SK-N-SH treated with all-trans-retinoic acid at 6 μM for 48 hours (cell line): ENCODE data around the gene GPALPP1.

Experiments used
- ATAC-seq: fragments of 200-7000 bp; cut with Tn5 transposase; 3 replicates; pipeline ENCODE4 v1.9.1; 2020; ENCODE audit warnings: mild to moderate bottlenecking, moderate library complexity
- ARNTL ChIP-seq: fragments of 450-650 bp; formaldehyde crosslinking; IDR thresholded peaks from 2 replicates; pipeline ENCODE4 v1.5.0; 2020; ENCODE audit warnings: low read depth, mild to moderate bottlenecking, moderate library complexity, borderline replicate concordance
- BACH2 ChIP-seq: fragments of 250-450 bp; sonication (Bioruptor Pico); IDR thresholded peaks from 2 replicates; pipeline ENCODE4 v1.9.0; 2021; ENCODE audit warnings: mild to moderate bottlenecking, borderline replicate concordance
- CREB5 ChIP-seq: fragments of 250-450 bp; sonication (Bioruptor Pico); IDR thresholded peaks from 2 replicates; pipeline ENCODE4 v1.5.1; 2020; ENCODE audit warnings: low read depth, mild to moderate bottlenecking, moderate library complexity
- CSDC2 ChIP-seq: fragments of 250-450 bp; sonication (Bioruptor Pico); IDR thresholded peaks from 2 replicates; pipeline ENCODE4 v1.5.0; 2020; ENCODE audit warnings: mild to moderate bottlenecking, moderate library complexity
- ESRRG ChIP-seq: fragments of 250-450 bp; sonication (Bioruptor Pico); IDR thresholded peaks from 2 replicates; pipeline ENCODE4 v1.6.1; 2021; ENCODE audit warnings: mild to moderate bottlenecking
- GLIS3 ChIP-seq: fragments of 250-450 bp; sonication (Bioruptor Pico); IDR thresholded peaks from 2 replicates; pipeline ENCODE4 v1.5.0; 2020; ENCODE audit warnings: mild to moderate bottlenecking, moderate library complexity
- ISL1 ChIP-seq: fragments of 250-450 bp; sonication (Bioruptor Pico); IDR thresholded peaks from 2 replicates; pipeline ENCODE4 v2.1.2; 2022; ENCODE audit warnings: mild to moderate bottlenecking, moderate library complexity
- OSR1 ChIP-seq: fragments of 250-450 bp; sonication (Bioruptor Pico); IDR thresholded peaks from 2 replicates; pipeline ENCODE4 v1.8.0; 2022; ENCODE audit warnings: moderate library complexity, mild to moderate bottlenecking, inconsistent platforms
- RARB ChIP-seq: fragments of 250-450 bp; sonication (Bioruptor Pico); IDR thresholded peaks from 2 replicates; pipeline ENCODE4 v1.8.0; 2021; ENCODE audit warnings: mild to moderate bottlenecking, moderate library complexity
- SNAI2 ChIP-seq: fragments of 250-450 bp; sonication (Bioruptor Pico); IDR thresholded peaks from 2 replicates; pipeline ENCODE4 v1.5.0; 2020; ENCODE audit warnings: mild to moderate bottlenecking, moderate library complexity
- TOX ChIP-seq: fragments of 250-450 bp; sonication (Bioruptor Pico); IDR thresholded peaks from 2 replicates; pipeline ENCODE4 v1.8.0; 2021; ENCODE audit warnings: mild to moderate bottlenecking, moderate library complexity, borderline replicate concordance
- ZC3H10 ChIP-seq: fragments of 250-450 bp; sonication (Bioruptor Pico); IDR thresholded peaks from 2 replicates; pipeline ENCODE4 v1.5.1; 2021; ENCODE audit warnings: mild to moderate bottlenecking, moderate library complexity
- ZFP3 ChIP-seq: fragments of 250-450 bp; sonication (Bioruptor Pico); IDR thresholded peaks from 2 replicates; pipeline ENCODE4 v1.5.0; 2020; ENCODE audit warnings: mild to moderate bottlenecking, moderate library complexity
- ZFP30 ChIP-seq: fragments of 450-650 bp; formaldehyde crosslinking; IDR thresholded peaks from 2 replicates; pipeline ENCODE4 v1.5.0; 2022; ENCODE audit warnings: mild to moderate bottlenecking, moderate library complexity
- ZNF565 ChIP-seq: fragments of 450-650 bp; formaldehyde crosslinking; conservative IDR thresholded peaks from 2 replicates; pipeline ENCODE4 v1.5.0; 2020; ENCODE audit warnings: low read depth, mild to moderate bottlenecking, moderate library complexity
- ZNF8 ChIP-seq: fragments of 450-650 bp; formaldehyde crosslinking; IDR thresholded peaks from 2 replicates; pipeline ENCODE4 v1.5.0; 2020; ENCODE audit warnings: mild to moderate bottlenecking, moderate library complexity
- TF ChIP-seq, protein P1 (sequence below): fragments of 250-450 bp; sonication (Bioruptor Pico); IDR thresholded peaks from 2 replicates; pipeline ENCODE4 v1.8.0; 2020; ENCODE audit warnings: mild to moderate bottlenecking, moderate library complexity, borderline replicate concordance
- TF ChIP-seq, protein P2 (sequence below): fragments of 250-450 bp; sonication (Bioruptor Pico); IDR thresholded peaks from 2 replicates; pipeline ENCODE4 v1.8.0; 2021; ENCODE audit warnings: low read depth, mild to moderate bottlenecking, moderate library complexity, borderline replicate concordance
- TF ChIP-seq, protein P3 (sequence below): fragments of 250-450 bp; sonication (Bioruptor Pico); IDR thresholded peaks from 2 replicates; pipeline ENCODE4 v1.5.0; 2020; ENCODE audit warnings: mild to moderate bottlenecking, moderate library complexity

The GPALPP1 gene

DNA sequence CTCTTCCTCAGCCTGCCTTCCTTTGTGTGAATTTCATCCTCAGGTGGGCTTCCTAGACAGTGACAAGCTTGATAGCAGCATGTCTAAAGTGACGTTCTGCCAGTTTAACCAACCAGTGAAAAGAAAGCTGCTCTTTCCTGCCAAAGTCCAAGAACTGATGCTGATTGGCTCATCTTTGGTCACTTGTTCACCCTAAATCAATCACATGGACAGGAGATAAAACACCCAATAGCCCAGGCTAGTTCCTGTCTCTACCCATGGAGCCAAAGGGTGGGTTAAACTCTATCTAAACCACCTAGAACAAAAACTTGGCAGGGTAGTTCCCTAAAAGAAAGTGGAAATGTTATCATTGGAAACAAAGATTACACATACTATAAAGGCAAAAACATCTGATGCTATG, 50.8 kb downstream of the GPALPP1 start:
- TF ChIP-seq RARB (CRISPR knock-in tag) = no peak
- TF ChIP-seq, protein P1, sequence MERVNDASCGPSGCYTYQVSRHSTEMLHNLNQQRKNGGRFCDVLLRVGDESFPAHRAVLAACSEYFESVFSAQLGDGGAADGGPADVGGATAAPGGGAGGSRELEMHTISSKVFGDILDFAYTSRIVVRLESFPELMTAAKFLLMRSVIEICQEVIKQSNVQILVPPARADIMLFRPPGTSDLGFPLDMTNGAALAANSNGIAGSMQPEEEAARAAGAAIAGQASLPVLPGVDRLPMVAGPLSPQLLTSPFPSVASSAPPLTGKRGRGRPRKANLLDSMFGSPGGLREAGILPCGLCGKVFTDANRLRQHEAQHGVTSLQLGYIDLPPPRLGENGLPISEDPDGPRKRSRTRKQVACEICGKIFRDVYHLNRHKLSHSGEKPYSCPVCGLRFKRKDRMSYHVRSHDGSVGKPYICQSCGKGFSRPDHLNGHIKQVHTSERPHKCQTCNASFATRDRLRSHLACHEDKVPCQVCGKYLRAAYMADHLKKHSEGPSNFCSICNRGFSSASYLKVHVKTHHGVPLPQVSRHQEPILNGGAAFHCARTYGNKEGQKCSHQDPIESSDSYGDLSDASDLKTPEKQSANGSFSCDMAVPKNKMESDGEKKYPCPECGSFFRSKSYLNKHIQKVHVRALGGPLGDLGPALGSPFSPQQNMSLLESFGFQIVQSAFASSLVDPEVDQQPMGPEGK = no peak
- no peak for TF ChIP-seq ISL1 (CRISPR knock-in tag)
- no peak for TF ChIP-seq ZFP30 (CRISPR knock-in tag)
- no peak for TF ChIP-seq ZNF8 (CRISPR knock-in tag)
- no peak for TF ChIP-seq ZFP3 (CRISPR knock-in tag)
- TF ChIP-seq, protein P2, sequence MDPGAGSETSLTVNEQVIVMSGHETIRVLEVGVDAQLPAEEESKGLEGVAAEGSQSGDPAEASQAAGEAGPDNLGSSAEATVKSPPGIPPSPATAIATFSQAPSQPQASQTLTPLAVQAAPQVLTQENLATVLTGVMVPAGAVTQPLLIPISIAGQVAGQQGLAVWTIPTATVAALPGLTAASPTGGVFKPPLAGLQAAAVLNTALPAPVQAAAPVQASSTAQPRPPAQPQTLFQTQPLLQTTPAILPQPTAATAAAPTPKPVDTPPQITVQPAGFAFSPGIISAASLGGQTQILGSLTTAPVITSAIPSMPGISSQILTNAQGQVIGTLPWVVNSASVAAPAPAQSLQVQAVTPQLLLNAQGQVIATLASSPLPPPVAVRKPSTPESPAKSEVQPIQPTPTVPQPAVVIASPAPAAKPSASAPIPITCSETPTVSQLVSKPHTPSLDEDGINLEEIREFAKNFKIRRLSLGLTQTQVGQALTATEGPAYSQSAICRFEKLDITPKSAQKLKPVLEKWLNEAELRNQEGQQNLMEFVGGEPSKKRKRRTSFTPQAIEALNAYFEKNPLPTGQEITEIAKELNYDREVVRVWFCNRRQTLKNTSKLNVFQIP = no peak
- TF ChIP-seq TOX (CRISPR knock-in tag) = no peak
- TF ChIP-seq, all 23 proteins: peak for 0
- no peak for ATAC-seq

DNA sequence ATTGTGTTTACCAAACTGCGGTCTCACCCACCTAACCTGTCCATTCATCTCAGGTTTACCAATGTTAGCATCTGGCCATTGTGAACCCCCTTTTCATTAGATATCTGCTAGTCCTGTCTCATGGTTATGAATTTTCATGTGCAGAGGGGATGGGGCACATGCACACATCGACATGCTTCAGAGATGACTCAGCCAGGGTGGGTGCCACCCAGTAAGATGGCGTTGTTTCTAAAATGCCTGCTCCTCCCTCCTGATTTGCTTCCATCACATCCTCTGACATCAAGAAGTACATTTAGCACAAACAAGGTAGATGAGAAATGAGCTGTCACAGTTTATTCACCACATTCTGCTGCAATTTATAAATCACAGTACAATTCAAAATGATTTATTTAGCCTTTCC, 51.3 kb downstream of the GPALPP1 start:
- no peak for ATAC-seq
- TF ChIP-seq ISL1 (CRISPR knock-in tag) (no peak), ESRRG (CRISPR knock-in tag) (no peak), OSR1 (CRISPR knock-in tag) (no peak), ARNTL (CRISPR knock-in tag) (no peak), GLIS3 (CRISPR knock-in tag) (no peak), ZNF565 (CRISPR knock-in tag) (no peak), CREB5 (no peak), ZFP3 (CRISPR knock-in tag) (no peak), CSDC2 (no peak), TOX (CRISPR knock-in tag) (no peak), SNAI2 (CRISPR knock-in tag) (no peak), ZFP30 (CRISPR knock-in tag) (no peak)
- TF ChIP-seq, protein P1 = no peak
- TF ChIP-seq, protein P2 = no peak
- TF ChIP-seq, protein P3, sequence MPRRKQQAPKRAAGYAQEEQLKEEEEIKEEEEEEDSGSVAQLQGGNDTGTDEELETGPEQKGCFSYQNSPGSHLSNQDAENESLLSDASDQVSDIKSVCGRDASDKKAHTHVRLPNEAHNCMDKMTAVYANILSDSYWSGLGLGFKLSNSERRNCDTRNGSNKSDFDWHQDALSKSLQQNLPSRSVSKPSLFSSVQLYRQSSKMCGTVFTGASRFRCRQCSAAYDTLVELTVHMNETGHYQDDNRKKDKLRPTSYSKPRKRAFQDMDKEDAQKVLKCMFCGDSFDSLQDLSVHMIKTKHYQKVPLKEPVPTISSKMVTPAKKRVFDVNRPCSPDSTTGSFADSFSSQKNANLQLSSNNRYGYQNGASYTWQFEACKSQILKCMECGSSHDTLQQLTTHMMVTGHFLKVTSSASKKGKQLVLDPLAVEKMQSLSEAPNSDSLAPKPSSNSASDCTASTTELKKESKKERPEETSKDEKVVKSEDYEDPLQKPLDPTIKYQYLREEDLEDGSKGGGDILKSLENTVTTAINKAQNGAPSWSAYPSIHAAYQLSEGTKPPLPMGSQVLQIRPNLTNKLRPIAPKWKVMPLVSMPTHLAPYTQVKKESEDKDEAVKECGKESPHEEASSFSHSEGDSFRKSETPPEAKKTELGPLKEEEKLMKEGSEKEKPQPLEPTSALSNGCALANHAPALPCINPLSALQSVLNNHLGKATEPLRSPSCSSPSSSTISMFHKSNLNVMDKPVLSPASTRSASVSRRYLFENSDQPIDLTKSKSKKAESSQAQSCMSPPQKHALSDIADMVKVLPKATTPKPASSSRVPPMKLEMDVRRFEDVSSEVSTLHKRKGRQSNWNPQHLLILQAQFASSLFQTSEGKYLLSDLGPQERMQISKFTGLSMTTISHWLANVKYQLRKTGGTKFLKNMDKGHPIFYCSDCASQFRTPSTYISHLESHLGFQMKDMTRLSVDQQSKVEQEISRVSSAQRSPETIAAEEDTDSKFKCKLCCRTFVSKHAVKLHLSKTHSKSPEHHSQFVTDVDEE (CRISPR knock-in tag) = no peak

DNA sequence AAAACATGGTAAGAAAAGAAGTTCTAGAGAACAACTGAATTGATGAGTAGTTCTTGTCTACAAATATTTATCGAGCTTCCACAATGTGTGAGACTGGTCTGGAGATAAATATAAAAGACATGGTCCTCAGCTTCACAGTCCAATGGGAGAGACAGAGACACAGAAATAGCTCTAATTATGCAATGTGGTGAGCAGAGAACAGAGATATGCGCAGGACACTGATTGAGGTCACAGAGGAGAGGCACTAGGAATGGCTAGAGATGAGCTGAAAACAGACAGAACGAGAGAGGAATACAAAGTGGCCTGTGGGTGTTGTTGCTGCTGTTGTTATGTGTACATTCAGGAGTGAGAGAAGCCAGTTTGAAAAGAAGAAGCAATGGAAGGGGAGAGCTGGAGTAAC, 53.2 kb downstream of the GPALPP1 start:
- ATAC-seq = no peak
- no peak for TF ChIP-seq ZNF565 (CRISPR knock-in tag)

- ATAC-seq = no peak
- TF ChIP-seq ARNTL (CRISPR knock-in tag) = no peak
- no peak for TF ChIP-seq SNAI2 (CRISPR knock-in tag)
- TF ChIP-seq GLIS3 (CRISPR knock-in tag) = no peak
- no peak for TF ChIP-seq ZFP30 (CRISPR knock-in tag)
- no peak for TF ChIP-seq CREB5
- no peak for TF ChIP-seq BACH2
- TF ChIP-seq ZC3H10 = no peak
- TF ChIP-seq TOX (CRISPR knock-in tag) = no peak
Observed at GRCh38 chr13:45046445-45046844, 57.1 kb downstream of the GPALPP1 start.
